Mesenchymal stem cell (in vitro differentiated cells and primary cell): ENCODE results near the gene ABCG1.

Source experiments
- DNase-seq: peaks from one replicate; pipeline ENCODE4 v3.0.0-alpha.2; 2013
- H2AFZ ChIP-seq: one replicate; pipeline ENCODE4 v1.6.1; 2013; ENCODE audit warnings: low read depth, mild to moderate bottlenecking, control low read depth, inconsistent platforms, low read length, moderate library complexity
- H2AK5ac ChIP-seq: 2 replicates; pipeline ENCODE4 v1.6.1; 2013; ENCODE audit warnings: low read length, moderate library complexity, mild to moderate bottlenecking, inconsistent platforms; ENCODE audit not compliant: severe bottlenecking
- H2BK120ac ChIP-seq: one replicate; pipeline ENCODE4 v1.6.1; 2013; ENCODE audit warnings: low read depth, mild to moderate bottlenecking, inconsistent platforms, low read length, moderate library complexity
- H2BK12ac ChIP-seq, 2 experiments: one replicate each; pipeline ENCODE4 v1.6.1; 2013; ENCODE audit warnings: inconsistent platforms in 2 of 2, low read length in 2 of 2, mild to moderate bottlenecking in 2 of 2, moderate library complexity in 2 of 2, control low read depth in 1 of 2
- H2BK15ac ChIP-seq: one replicate; pipeline ENCODE4 v1.6.1; 2013; ENCODE audit warnings: mild to moderate bottlenecking, low read depth, inconsistent platforms; ENCODE audit not compliant: poor library complexity, severe bottlenecking
- H2BK5ac ChIP-seq: 2 replicates; pipeline ENCODE4 v1.6.1; 2013; ENCODE audit warnings: low read depth, mild to moderate bottlenecking, low read length, control low read depth, inconsistent platforms; ENCODE audit not compliant: poor library complexity, severe bottlenecking
- H3K14ac ChIP-seq, 2 experiments: one replicate each; pipeline ENCODE4 v1.6.1; 2013; ENCODE audit warnings: inconsistent platforms in 2 of 2, low read length in 2 of 2, control low read depth in 1 of 2, mild to moderate bottlenecking in 1 of 2, moderate library complexity in 1 of 2
- H3K18ac ChIP-seq, 2 experiments: one replicate each; pipeline ENCODE4 v1.6.1; 2013; ENCODE audit warnings: inconsistent platforms in 2 of 2, low read length in 2 of 2, control low read depth in 1 of 2, low read depth in 1 of 2, mild to moderate bottlenecking in 1 of 2
- H3K23ac ChIP-seq, 2 experiments: one replicate each; pipeline ENCODE4 v1.6.1; 2013; ENCODE audit warnings: inconsistent platforms in 2 of 2, low read length in 2 of 2, mild to moderate bottlenecking in 2 of 2, moderate library complexity in 2 of 2, control low read depth in 1 of 2
- H3K27ac ChIP-seq: 2 replicates; pipeline ENCODE4 v1.5.1; 2013; ENCODE audit warnings: mild to moderate bottlenecking, moderate library complexity, low read length, control low read depth, inconsistent platforms; ENCODE audit not compliant: poor library complexity, severe bottlenecking
- H3K27me3 ChIP-seq, 2 experiments: 2 replicates each; pipeline versions ENCODE4 v1.6.1 to v1.7.0; 2013; ENCODE audit warnings: low read length in 2 of 2, mild to moderate bottlenecking in 2 of 2, moderate library complexity in 2 of 2, control low read depth in 1 of 2, inconsistent platforms in 1 of 2; ENCODE audit not compliant: control insufficient read depth in 1 of 2, insufficient read depth in 1 of 2
- H3K36me3 ChIP-seq, 2 experiments: 2 replicates each; pipeline versions ENCODE4 v1.6.1 to v1.7.0; 2013; ENCODE audit warnings: low read length in 2 of 2, control low read depth in 1 of 2, inconsistent platforms in 1 of 2, low read depth in 1 of 2, mild to moderate bottlenecking in 1 of 2; ENCODE audit not compliant: insufficient read depth in 2 of 2, control insufficient read depth in 1 of 2
- H3K4ac ChIP-seq, 2 experiments: one replicate each; pipeline ENCODE4 v1.6.1; 2013; ENCODE audit warnings: inconsistent platforms in 2 of 2, low read length in 2 of 2, mild to moderate bottlenecking in 2 of 2, moderate library complexity in 2 of 2, control low read depth in 1 of 2, low read depth in 1 of 2
- H3K4me1 ChIP-seq: 2 replicates; pipeline ENCODE4 v1.6.1; 2013; ENCODE audit warnings: low read depth, low read length, control low read depth; ENCODE audit not compliant: control insufficient read depth, insufficient read depth
- H3K4me2 ChIP-seq: 2 replicates; pipeline ENCODE4 v1.6.1; 2013; ENCODE audit warnings: low read length, mild to moderate bottlenecking, inconsistent platforms; ENCODE audit not compliant: poor library complexity, severe bottlenecking
- H3K4me3 ChIP-seq, 2 experiments: 2 replicates each; pipeline versions ENCODE4 v1.5.1 to v1.7.0; 2013; ENCODE audit warnings: low read length in 2 of 2, mild to moderate bottlenecking in 2 of 2, control low read depth in 1 of 2, low read depth in 1 of 2; ENCODE audit not compliant: insufficient read depth in 1 of 2
- H3K79me1 ChIP-seq: replicated peaks from 2 replicates; pipeline ENCODE4 v1.6.1; 2013; ENCODE audit warnings: mild to moderate bottlenecking, control low read depth, low read length, inconsistent platforms; ENCODE audit not compliant: poor library complexity, severe bottlenecking
- H3K9ac ChIP-seq: 2 replicates; pipeline ENCODE4 v1.7.0; 2013; ENCODE audit warnings: mild to moderate bottlenecking, low read length, moderate library complexity
- H3K9me3 ChIP-seq: 2 replicates; pipeline ENCODE4 v1.7.0; 2013; ENCODE audit warnings: mild to moderate bottlenecking, low read length; ENCODE audit not compliant: control insufficient read depth
- H4K8ac ChIP-seq: one replicate; pipeline ENCODE4 v1.6.1; 2013; ENCODE audit warnings: inconsistent platforms, mild to moderate bottlenecking, low read length, moderate library complexity
- H4K91ac ChIP-seq: one replicate; pipeline ENCODE4 v1.6.1; 2013; ENCODE audit warnings: mild to moderate bottlenecking, low read length, inconsistent platforms
- WGBS: methylation state at CpG from one replicate; pipeline ENCODE4 v1.1.7; 2013; ENCODE audit warnings: mixed read lengths; 5-methylcytosine and 5-hydroxymethylcytosine counted together

Gene ABCG1

GRCh38 chr21:42296501-42296900 lies 77.6 kb downstream of the ABCG1 start:
- Histone ChIP-seq H3K9ac (no peak overlapping the region), H2AK5ac (no peak overlapping the region), H3K79me1 (no peaks in the 10 kb centered on the region), H3K4me3 (no peak overlapping the region), H3K36me3 (no peaks in the 10 kb centered on the region), H3K4me1 (peaks cover 10% of the 10 kb centered on the region), H4K91ac (no peak overlapping the region), H2AFZ (no peak overlapping the region), H2BK120ac (no peak overlapping the region), H4K8ac (no peak overlapping the region), H3K4me2 (no peak overlapping the region), H3K27me3 (peaks cover 49 to 53% of the 10 kb centered on the region in 2 experiments), H3K9me3 (no peaks in the 10 kb centered on the region), H2BK12ac (no peak overlapping the region), H2BK5ac (no peak overlapping the region), H2BK15ac (no peak overlapping the region), H3K27ac (no peak overlapping the region), H3K23ac (no peak overlapping the region), H3K4ac (no peak overlapping the region), H3K14ac (no peak overlapping the region), H3K18ac (no peak overlapping the region)
- WGBS = 75% methylated on average over 6 of the region's 7 CpGs
- DNase-seq = no peak

GRCh38 chr21:42297377-42297776 lies 78.4 kb downstream of the ABCG1 start:
- Histone ChIP-seq H2BK12ac (no peak overlapping the region), H3K9me3 (no peaks in the 10 kb centered on the region), H3K14ac (no peak overlapping the region), H3K4me3 (no peak overlapping the region), H3K4ac (no peak overlapping the region), H3K4me2 (no peak overlapping the region), H4K91ac (no peak overlapping the region), H3K27me3 (peaks cover 54 to 56% of the 10 kb centered on the region in 2 experiments), H3K27ac (no peak overlapping the region), H3K36me3 (no peaks in the 10 kb centered on the region), H3K79me1 (no peaks in the 10 kb centered on the region), H2BK120ac (no peak overlapping the region), H4K8ac (no peak overlapping the region), H2AFZ (no peak overlapping the region), H2BK15ac (no peak overlapping the region), H2BK5ac (no peak overlapping the region), H2AK5ac (no peak overlapping the region), H3K4me1 (peaks cover 9% of the 10 kb centered on the region), H3K23ac (no peak overlapping the region), H3K9ac (no peak overlapping the region), H3K18ac (no peak overlapping the region)
- WGBS = 82% methylated on average over 9 of the region's 9 CpGs
- DNase-seq = no peak

GRCh38 chr21:42298237-42298636 lies 79.3 kb downstream of the ABCG1 start:
- Histone ChIP-seq H4K91ac (no peak overlapping the region), H3K23ac (no peak overlapping the region), H2AK5ac (no peak overlapping the region), H3K9ac (no peak overlapping the region), H3K4me2 (no peak overlapping the region), H3K9me3 (no peaks in the 10 kb centered on the region), H3K14ac (no peak overlapping the region), H2BK120ac (no peak overlapping the region), H3K27me3 (peaks cover 62 to 64% of the 10 kb centered on the region in 2 experiments), H3K4ac (no peak overlapping the region), H3K36me3 (no peaks in the 10 kb centered on the region), H2BK12ac (no peak overlapping the region), H3K4me3 (no peak overlapping the region), H2BK5ac (no peak overlapping the region), H2BK15ac (no peak overlapping the region), H4K8ac (no peak overlapping the region), H3K79me1 (no peaks in the 10 kb centered on the region), H2AFZ (no peak overlapping the region), H3K18ac (no peak overlapping the region), H3K27ac (no peak overlapping the region), H3K4me1 (peaks cover 6% of the 10 kb centered on the region)
- 46% methylated on average over 6 of the region's 6 CpGs for WGBS
- no peak for DNase-seq

GRCh38 chr21:42298657-42299056 lies 79.7 kb downstream of the ABCG1 start:
- Histone ChIP-seq H3K4me1 (peaks cover 6% of the 10 kb centered on the region), H3K23ac (no peak overlapping the region), H3K36me3 (no peaks in the 10 kb centered on the region), H2AFZ (no peak overlapping the region), H4K91ac (no peak overlapping the region), H2BK12ac (no peak overlapping the region), H3K9ac (no peak overlapping the region), H3K18ac (no peak overlapping the region), H2BK15ac (no peak overlapping the region), H2BK5ac (no peak overlapping the region), H3K4ac (no peak overlapping the region), H3K4me3 (no peak overlapping the region), H3K14ac (no peak overlapping the region), H2AK5ac (no peak overlapping the region), H3K9me3 (no peaks in the 10 kb centered on the region), H3K27me3 (peaks cover 62 to 68% of the 10 kb centered on the region in 2 experiments), H2BK120ac (no peak overlapping the region), H4K8ac (no peak overlapping the region), H3K4me2 (no peak overlapping the region), H3K27ac (no peak overlapping the region), H3K79me1 (no peaks in the 10 kb centered on the region)
- WGBS = 80% methylated on average over 4 of the region's 5 CpGs
- DNase-seq = no peak
